ENCODE measurements around the gene SUGCT. TPM values are rescaled to one million over a fixed set of nuclear protein-coding genes. Genes with fewer than 3 reads are reported as not detected.

SUGCT gene
- total and polyA plus RNA-seq, 2 of the 8 experiments (the other 6 are each of a cell fraction or from before 2014, with no cell fraction given): 2.8 to 5.4 TPM

- POLR2A ChIA-PET (ENCODE audit: partially characterized antibody): no interaction called here
- Histone ChIP-seq H3K4me2 (ENCODE audit: insufficient read depth in 1 of 2, low read depth in 2 of 2, low read length in 2 of 2) (no peak overlapping the region), H3K36me3 (ENCODE audit: control insufficient read depth in 2 of 4, insufficient read depth in 4 of 4, low read length in 3 of 4) (no peaks in the 10 kb centered on the region), H2AFZ (ENCODE audit: low read length) (no peak overlapping the region), H2BK12ac (ENCODE audit: low read depth, low read length) (no peak overlapping the region), H2BK5ac (ENCODE audit: low read depth, low read length) (no peak overlapping the region), H3K9ac (replicated peaks in 1 of 4; ENCODE audit: extremely low read depth in 1 of 4, low read depth in 3 of 4, low read length in 3 of 4) (no peak overlapping the region), H3K4me1 (replicated peaks in 1 of 4; ENCODE audit: control insufficient read depth in 3 of 4, insufficient read depth in 4 of 4, low read length in 3 of 4) (no peaks in the 10 kb centered on the region), H3K27ac (ENCODE audit: low read depth, low read length) (no peak overlapping the region), H3K79me2 (ENCODE audit: control insufficient read depth in 1 of 2, insufficient read depth in 2 of 2, low read length in 2 of 2) (no peaks in the 10 kb centered on the region), H4K5ac (ENCODE audit: insufficient read length, low read depth, low read length) (no peak overlapping the region), H3K18ac (ENCODE audit: extremely low read depth, low read length) (no peak overlapping the region), H3K56ac (replicated peaks; ENCODE audit: insufficient read length, low read depth, low read length) (no peak overlapping the region), H2BK120ac (replicated peaks; ENCODE audit: low read depth, low read length) (no peak overlapping the region), H2AK5ac (ENCODE audit: low read depth, low read length) (no peak overlapping the region), H4K8ac (ENCODE audit: extremely low read depth, insufficient read depth, low read length) (no peak overlapping the region), H3K9me3 (ENCODE audit: insufficient read depth in 2 of 2, low read depth in 1 of 2, low read length in 1 of 2) (no peaks in the 10 kb centered on the region), H3K79me1 (ENCODE audit: low read depth, low read length) (no peaks in the 10 kb centered on the region), H3K4me3 (ENCODE audit: extremely low read depth in 1 of 4, insufficient read depth in 2 of 4, low read depth in 3 of 4, low read length in 4 of 4) (no peak overlapping the region), H2BK20ac (ENCODE audit: low read length) (no peak overlapping the region), H3K4ac (replicated peaks; ENCODE audit: insufficient read length, low read depth, low read length) (no peak overlapping the region), H4K20me1 (replicated peaks in 1 of 2; ENCODE audit: control insufficient read depth in 1 of 2, insufficient read depth in 2 of 2, low read length in 2 of 2) (no peaks in the 10 kb centered on the region), H3K14ac (ENCODE audit: insufficient read length) (no peak overlapping the region), H2BK15ac (ENCODE audit: low read length) (no peak overlapping the region), H4K91ac (replicated peaks; ENCODE audit: insufficient read length, low read length) (no peak overlapping the region), H3K27me3 (replicated peaks in 1 of 4; ENCODE audit: control insufficient read depth in 3 of 4, extremely low read depth in 1 of 4, insufficient read depth in 3 of 4, low read length in 3 of 4) (no peaks in the 10 kb centered on the region), H3K23ac (ENCODE audit: insufficient read length) (no peak overlapping the region), H3K23me2 (ENCODE audit: low read depth, low read length) (no peaks in the 10 kb centered on the region)
- FAIRE-seq (no peak), DNase-seq (ENCODE audit: low read depth in 1 of 2, low spot score in 2 of 2) (no peak)
- CTCF ChIA-PET (ENCODE audit: partially characterized antibody): no interaction called here
- TF ChIP-seq SIN3A (conservative IDR thresholded peaks at IDR 0.05 in 1 of 2, IDR thresholded peaks at IDR 0.05 in 1 of 2; ENCODE audit: low read depth in 1 of 2, low read length in 2 of 2) (no peak), FOSL1 (IDR thresholded peaks at IDR 0.05; ENCODE audit: insufficient read depth, low read depth, low read length) (no peak), JUN (IDR thresholded peaks at IDR 0.05; ENCODE audit: low read depth, low read length) (no peak), GABPA (IDR thresholded peaks at IDR 0.05; ENCODE audit: borderline replicate concordance, insufficient read depth, low read length) (no peak), CEBPB (IDR thresholded peaks at IDR 0.05; ENCODE audit: low read depth, low read length) (no peak), BRCA1 (IDR thresholded peaks at IDR 0.05; ENCODE audit: low read depth, low read length) (no peak)
These were observed 171.8 kb downstream of the SUGCT start for GRCh38 chr7:40306596-40306995.
